Ectodermal cell (in vitro differentiated cells): Measurements from ENCODE around the gene MARCHF3.
"Not testable (repeated sequence)": the region's sequence is repeated elsewhere in the genome, so short reads cannot be mapped to it uniquely, and the experiment has no call there.

Experiments used
- H3K27ac ChIP-seq: 2 replicates; pipeline ENCODE4 v1.7.0; 2013; ENCODE audit warnings: mild to moderate bottlenecking, low read depth, low read length; ENCODE audit not compliant: insufficient read depth, poor library complexity, severe bottlenecking
- H3K27me3 ChIP-seq: 2 replicates; pipeline ENCODE4 v1.7.0; 2013; ENCODE audit warnings: mild to moderate bottlenecking, low read length; ENCODE audit not compliant: insufficient read depth, control insufficient read depth, poor library complexity, severe bottlenecking
- H3K36me3 ChIP-seq: one replicate; pipeline ENCODE4 v1.7.0; 2013; ENCODE audit warnings: low read length; ENCODE audit not compliant: control insufficient read depth, insufficient read depth
- H3K4me1 ChIP-seq: one replicate; pipeline ENCODE4 v1.7.0; 2013; ENCODE audit warnings: low read length; ENCODE audit not compliant: control insufficient read depth, insufficient read depth
- H3K4me3 ChIP-seq: 2 replicates; pipeline ENCODE4 v1.7.0; 2013; ENCODE audit warnings: low read depth, low read length, control low read depth; ENCODE audit not compliant: insufficient read depth
- H3K9me3 ChIP-seq: 2 replicates; pipeline ENCODE4 v1.7.0; 2013; ENCODE audit warnings: mild to moderate bottlenecking, low read length, moderate library complexity; ENCODE audit not compliant: control insufficient read depth
- WGBS, 2 experiments: methylation state at CpG; one replicate each; pipeline ENCODE4 v1.1.7; 2013; ENCODE audit warnings: missing lambda C conversion rate in 2 of 2; 5-methylcytosine and 5-hydroxymethylcytosine counted together

Gene MARCHF3

DNA sequence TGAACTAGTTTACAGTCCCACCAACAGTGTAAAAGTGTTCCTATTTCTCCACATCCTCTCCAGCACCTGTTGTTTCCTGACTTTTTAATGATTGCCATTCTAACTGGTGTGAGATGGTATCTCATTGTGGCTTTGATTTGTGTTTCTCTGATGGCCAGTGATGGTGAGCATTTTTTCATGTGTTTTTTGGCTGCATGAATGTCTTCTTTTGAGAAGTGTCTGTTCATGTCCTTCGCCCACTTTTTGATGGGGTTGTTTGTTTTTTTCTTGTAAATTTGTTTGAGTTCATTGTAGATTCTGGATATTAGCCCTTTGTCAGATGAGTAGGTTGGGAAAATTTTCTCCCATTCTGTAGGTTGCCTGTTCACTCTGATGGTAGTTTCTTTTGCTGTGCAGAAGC, 126.0 kb downstream of the MARCHF3 start:
- not testable (repeated sequence) for H3K27me3 ChIP-seq, H3K4me1 ChIP-seq, H3K4me3 ChIP-seq, H3K36me3 ChIP-seq, H3K9me3 ChIP-seq, H3K27ac ChIP-seq
- no CpG with 5 or more reads among the region's 1 CpG for WGBS, 2 experiments

DNA sequence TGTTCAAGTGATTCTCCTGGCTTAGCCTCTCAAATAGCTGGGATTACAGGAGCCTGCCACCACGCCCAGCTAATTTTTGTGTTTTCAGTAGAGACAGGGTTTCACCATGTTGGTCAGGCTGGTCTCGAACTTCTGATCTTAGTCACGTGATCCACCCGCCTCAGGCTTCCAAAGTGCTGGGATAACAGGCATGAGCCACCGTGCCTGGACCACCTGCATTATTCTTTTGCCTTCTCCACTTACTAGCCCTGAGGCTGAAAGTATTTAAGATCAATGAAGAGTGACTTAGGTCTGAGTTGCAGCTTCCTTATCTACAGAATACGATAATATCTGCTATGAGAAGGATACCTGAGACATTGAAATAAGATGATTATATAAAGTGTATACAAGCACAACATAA, 129.6 kb downstream of the MARCHF3 start:
- Histone ChIP-seq H3K36me3 (no peaks in the 10 kb centered on the region), H3K4me3 (no peak overlapping the region), H3K27me3 (no peaks in the 10 kb centered on the region), H3K27ac (no peak overlapping the region), H3K9me3 (no peaks in the 10 kb centered on the region), H3K4me1 (no peaks in the 10 kb centered on the region)
- 91 to 95% methylated on average over 5 to 6 of the region's 6 CpGs for WGBS, 2 experiments

DNA sequence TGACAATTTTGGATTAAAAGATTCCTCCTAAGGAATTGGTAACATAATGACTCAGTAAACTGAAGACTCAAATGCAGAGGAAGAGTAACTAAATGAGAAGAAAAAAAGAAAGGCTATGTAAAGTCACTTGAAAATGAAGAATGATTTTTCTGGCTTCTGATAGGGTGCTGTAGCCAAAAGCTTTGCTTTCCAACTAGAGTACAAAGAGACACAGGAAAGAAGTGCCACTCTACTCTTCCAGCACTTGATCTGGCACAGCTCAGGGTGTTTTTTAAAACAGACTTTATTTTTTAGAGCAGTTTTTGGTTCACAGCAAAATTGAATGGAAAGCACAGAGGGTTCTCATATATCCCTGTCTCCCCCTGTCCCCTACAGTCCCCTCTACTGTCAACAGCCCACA, 130.9 kb downstream of the MARCHF3 start:
- no peak overlapping the region for H3K4me3 ChIP-seq
- H3K27me3 ChIP-seq, result no peaks in the 10 kb centered on the region
- no peaks in the 10 kb centered on the region for H3K36me3 ChIP-seq
- no peak overlapping the region for H3K27ac ChIP-seq
- no peaks in the 10 kb centered on the region for H3K4me1 ChIP-seq
- H3K9me3 ChIP-seq, result no peaks in the 10 kb centered on the region

DNA sequence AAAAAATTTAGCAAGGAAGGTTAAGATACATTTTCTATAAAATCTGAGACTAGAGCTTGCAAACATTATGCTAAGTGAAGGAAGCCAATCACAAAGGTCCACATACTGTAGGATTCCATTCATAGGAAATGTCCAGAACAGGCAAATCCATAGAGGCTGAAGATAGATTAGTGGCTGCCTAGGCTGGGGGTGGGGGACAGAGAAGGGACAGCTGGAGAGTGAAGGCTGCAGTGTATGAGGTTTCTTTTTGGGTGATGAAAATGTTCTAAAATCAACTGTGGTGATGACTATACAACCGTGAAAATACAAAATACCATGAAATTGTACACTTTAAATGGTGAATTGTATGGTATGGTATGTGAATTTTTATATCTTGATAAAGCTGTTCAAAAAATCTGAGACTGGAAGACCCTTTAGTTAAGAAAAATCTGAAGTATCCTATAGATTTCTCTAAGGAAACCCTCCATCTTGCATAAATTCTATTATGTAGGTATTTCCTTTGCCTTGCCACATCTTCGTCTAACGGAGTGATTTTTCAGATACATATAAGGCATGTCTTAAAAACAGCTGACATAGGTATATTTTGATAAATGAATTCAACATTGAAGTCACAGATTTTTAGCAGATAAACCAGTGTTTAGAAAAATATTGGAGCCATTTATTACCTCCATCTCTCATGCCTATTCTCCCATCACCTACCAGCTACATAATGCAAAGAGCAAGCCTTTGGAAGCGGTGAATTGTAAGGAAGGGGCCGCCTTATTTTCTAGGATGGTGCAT, 132.3 kb downstream of the MARCHF3 start:
- no peaks in the 10 kb centered on the region for H3K27me3 ChIP-seq
- H3K27ac ChIP-seq, result no peak overlapping the region
- WGBS, 2 experiments, result 93 to 97% methylated on average over 3 to 5 of the region's 5 CpGs
- H3K36me3 ChIP-seq, result no peaks in the 10 kb centered on the region
- H3K4me3 ChIP-seq, result no peak overlapping the region
- H3K9me3 ChIP-seq, result no peaks in the 10 kb centered on the region
- H3K4me1 ChIP-seq, result no peaks in the 10 kb centered on the region

DNA sequence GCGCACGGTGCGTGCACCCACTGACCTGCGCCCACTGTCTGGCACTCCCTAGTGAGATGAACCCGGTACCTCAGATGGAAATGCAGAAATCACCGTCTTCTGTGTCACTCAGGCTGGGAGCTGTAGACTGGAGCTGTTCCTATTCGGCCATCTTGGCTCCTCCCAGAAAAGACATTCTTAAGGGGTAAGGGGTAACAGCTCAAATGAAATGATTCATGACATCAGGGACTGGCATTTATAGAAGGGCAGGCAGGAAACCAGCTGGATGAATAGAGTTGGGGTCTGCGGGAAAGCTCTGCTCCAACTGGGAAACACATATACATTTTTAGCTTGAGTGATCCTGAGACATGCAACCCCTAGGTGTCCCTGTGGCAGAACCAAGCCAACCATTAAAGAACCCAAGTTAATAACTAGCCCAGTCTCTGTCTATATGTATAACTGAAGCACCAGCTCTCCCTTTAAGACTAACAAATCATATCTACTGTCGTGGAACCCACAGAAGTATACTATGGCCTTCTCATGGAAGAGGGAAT, 134.1 kb downstream of the MARCHF3 start:
- Histone ChIP-seq H3K9me3 (no peaks in the 10 kb centered on the region), H3K36me3 (no peaks in the 10 kb centered on the region), H3K4me1 (no peaks in the 10 kb centered on the region), H3K27me3 (no peaks in the 10 kb centered on the region), H3K27ac (no peak overlapping the region), H3K4me3 (no peak overlapping the region)
- 91% methylated on average over 8 to 9 of the region's 9 CpGs for WGBS, 2 experiments

DNA sequence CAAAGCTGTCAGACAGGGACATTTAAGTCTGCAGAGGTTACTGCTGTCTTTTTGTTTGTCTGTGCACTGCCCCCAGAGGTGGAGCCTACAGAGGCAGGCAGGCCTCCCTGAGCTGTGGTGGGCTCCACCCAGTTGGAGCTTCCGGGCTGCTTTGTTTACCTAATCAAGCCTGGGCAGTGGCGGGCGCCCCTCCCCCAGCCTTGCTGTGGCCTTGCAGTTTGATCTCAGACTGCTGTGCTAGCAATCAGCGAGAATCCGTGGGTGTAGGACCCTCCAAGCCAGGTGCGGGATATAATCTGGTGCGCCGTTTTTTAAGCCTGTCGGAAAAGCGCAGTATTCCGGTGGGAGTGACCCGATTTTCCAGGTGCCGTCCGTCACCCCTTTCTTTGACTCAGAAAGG, 134.6 kb downstream of the MARCHF3 start:
- H3K27me3 ChIP-seq, H3K9me3 ChIP-seq, H3K4me1 ChIP-seq, H3K27ac ChIP-seq, H3K4me3 ChIP-seq, H3K36me3 ChIP-seq: not testable (repeated sequence)
- 72 to 74% methylated on average over 14 of the region's 14 CpGs for WGBS, 2 experiments

DNA sequence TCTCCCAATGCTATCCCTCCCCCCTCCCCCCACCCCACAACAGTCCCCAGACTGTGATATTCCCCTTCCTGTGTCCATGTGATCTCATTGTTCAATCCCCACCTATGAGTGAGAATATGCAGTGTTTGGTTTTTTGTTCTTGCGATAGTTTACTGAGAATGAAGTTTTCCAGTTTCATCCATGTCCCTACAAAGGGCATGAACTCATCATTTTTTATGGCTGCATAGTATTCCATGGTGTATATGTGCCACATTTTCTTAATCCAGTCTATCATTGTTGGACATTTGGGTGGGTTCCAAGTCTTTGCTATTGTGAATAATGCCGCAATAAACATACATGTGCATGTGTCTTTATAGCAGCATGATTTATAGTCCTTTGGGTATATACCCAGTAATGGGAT, 139.9 kb downstream of the MARCHF3 start:
- H3K36me3 ChIP-seq, H3K9me3 ChIP-seq, H3K27me3 ChIP-seq, H3K27ac ChIP-seq, H3K4me1 ChIP-seq, H3K4me3 ChIP-seq: not testable (repeated sequence)
- 100% methylated on average over 1 of the region's 2 CpGs; no CpG with 5 or more reads in 1 of the 2 experiments for WGBS, 2 experiments

DNA sequence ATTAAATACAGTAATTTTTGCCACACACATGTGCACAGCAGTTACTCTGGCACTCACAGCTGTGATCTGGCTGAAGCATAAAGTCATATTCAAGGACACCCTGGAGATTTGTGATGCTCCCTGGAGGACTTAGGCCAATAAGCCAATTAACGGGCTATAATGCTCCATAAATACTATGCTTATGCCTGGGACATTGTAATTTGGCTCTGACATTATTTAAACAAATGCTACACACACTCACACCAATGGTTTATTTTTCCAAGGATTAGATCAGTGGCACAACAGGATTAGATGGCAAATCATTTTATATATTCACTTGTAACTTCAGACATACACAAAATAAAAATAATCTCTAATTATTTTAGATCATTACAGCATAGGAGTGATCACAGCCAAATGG, 142.2 kb downstream of the MARCHF3 start:
- H3K4me1 ChIP-seq, result no peaks in the 10 kb centered on the region
- H3K27ac ChIP-seq, result no peak overlapping the region
- no peaks in the 10 kb centered on the region for H3K9me3 ChIP-seq
- no peak overlapping the region for H3K4me3 ChIP-seq
- no peaks in the 10 kb centered on the region for H3K36me3 ChIP-seq
- 93 to 94% methylated on average over 1 of the region's 1 CpG for WGBS, 2 experiments
- H3K27me3 ChIP-seq, result no peaks in the 10 kb centered on the region

DNA sequence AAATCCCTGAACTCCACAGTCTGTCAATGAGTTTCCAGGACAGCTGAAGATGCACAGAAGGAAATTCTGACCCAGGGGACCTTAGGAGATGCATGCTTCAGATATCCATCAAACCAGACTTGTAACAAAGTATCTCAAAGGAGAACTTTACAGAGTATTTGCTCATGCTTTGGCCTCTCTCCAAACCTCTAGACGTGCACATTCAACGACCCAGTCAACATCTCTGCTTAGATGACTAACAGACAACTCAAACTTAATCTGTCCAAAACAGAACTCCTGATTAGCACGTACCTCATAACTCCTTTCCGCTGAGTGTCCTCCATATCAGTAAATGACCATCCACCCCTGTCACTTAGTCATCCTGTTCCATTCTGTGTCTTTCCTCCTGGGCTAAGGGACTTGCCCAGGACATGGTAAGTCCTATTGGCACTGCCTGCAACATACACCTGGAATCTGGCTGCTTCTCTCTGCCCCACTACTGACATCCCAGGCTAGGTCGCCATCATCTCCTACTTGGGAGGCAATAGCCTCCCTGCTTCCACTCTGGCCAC, 146.0 kb downstream of the MARCHF3 start:
- WGBS, 2 experiments, result 91 to 95% methylated on average over 5 of the region's 5 CpGs
- H3K27ac ChIP-seq, result no peak overlapping the region
- no peaks in the 10 kb centered on the region for H3K4me1 ChIP-seq
- no peaks in the 10 kb centered on the region for H3K36me3 ChIP-seq
- H3K9me3 ChIP-seq, result no peaks in the 10 kb centered on the region
- H3K4me3 ChIP-seq, result no peak overlapping the region
- H3K27me3 ChIP-seq, result no peaks in the 10 kb centered on the region

DNA sequence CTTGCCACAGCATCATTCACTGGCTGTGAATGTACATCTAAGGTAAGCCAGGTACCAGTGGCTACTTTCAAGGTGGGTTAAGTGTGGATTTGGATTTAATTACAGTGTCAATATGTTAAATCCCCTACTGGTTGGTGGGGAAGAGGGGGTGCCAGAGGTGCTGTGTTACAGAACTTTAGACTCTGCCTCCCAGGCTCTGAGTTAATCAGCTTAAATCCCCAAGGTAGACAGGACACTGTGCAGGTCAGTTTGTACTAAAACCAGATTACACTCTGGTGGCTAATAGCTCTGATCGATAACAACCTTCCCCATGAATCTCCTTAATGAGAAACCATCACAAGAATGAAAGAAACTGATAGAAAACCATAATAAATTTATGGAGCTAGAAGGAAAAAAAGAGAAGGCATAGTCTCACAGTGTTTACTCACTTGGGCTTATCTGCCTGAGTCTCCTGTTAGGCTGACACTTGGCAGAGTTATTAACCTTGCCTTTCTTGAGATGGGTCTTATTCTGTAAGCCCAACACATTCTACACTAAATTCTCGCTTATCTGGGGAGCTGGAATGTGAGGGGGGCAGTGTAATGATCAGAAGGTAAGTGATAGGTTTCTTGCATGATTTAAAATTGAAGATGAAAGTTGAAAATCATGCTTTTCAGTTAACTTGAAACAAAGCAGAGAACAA, 146.7 kb downstream of the MARCHF3 start:
- no peak overlapping the region for H3K27ac ChIP-seq

More for the DNA sequence above, 146.7 kb downstream of the MARCHF3 start:
- no peaks in the 10 kb centered on the region for H3K4me1 ChIP-seq
- WGBS, 2 experiments, result 94 to 100% methylated on average over 2 of the region's 2 CpGs
- H3K4me3 ChIP-seq, result no peak overlapping the region
- no peaks in the 10 kb centered on the region for H3K9me3 ChIP-seq
- H3K27me3 ChIP-seq, result no peaks in the 10 kb centered on the region
- H3K36me3 ChIP-seq, result no peaks in the 10 kb centered on the region
